GM18526 (cell line): ENCODE measurements around the gene TMPRSS7.

Source experiments
- POLR2A ChIP-seq: IDR thresholded peaks from 3 replicates; pipeline ENCODE4 v1.6.1; 2011; ENCODE audit not compliant: insufficient read length; ENCODE audit errors: extremely low read depth

The TMPRSS7 gene

GRCh38 chr3:112034436-112034835 lies at the start of gene TMPRSS7:
TSS of gene TMPRSS7 (plus strand) at chr3:112034736. CDS start at chr3:112034846, 110 bp downstream.
- TF ChIP-seq POLR2A: no peak

- no peak for TF ChIP-seq POLR2A
These were observed 47.7 kb upstream of the TMPRSS7 start for GRCh38 chr3:111986800-111987199.

GRCh38 chr3:111989061-111989678 lies 45.4 kb upstream of the TMPRSS7 start:
- no peak for TF ChIP-seq POLR2A

GRCh38 chr3:111993038-111993437 lies 41.5 kb upstream of the TMPRSS7 start:
- TF ChIP-seq POLR2A: no peak

- no peak for TF ChIP-seq POLR2A
These were observed 35.7 kb upstream of the TMPRSS7 start, which contains the start of gene TAGLN3 for GRCh38 chr3:111998636-111999483. TSS of gene TAGLN3 (plus strand) at chr3:111998922. CDS start at chr3:111999423, 501 bp downstream.

- no peak for TF ChIP-seq POLR2A
These were observed 34.8 kb upstream of the TMPRSS7 start for GRCh38 chr3:111999484-112000324.

- TF ChIP-seq POLR2A: no peak
These were observed 34.2 kb upstream of the TMPRSS7 start for GRCh38 chr3:112000367-112000771.

- no peak for TF ChIP-seq POLR2A
These were observed 33.6 kb upstream of the TMPRSS7 start for GRCh38 chr3:112000966-112001365.

- TF ChIP-seq POLR2A: no peak
These were observed 33.0 kb upstream of the TMPRSS7 start for GRCh38 chr3:112001526-112001925.

GRCh38 chr3:112002096-112002971 lies 32.2 kb upstream of the TMPRSS7 start:
- no peak for TF ChIP-seq POLR2A

- TF ChIP-seq POLR2A: no peak
These were observed 31.0 kb upstream of the TMPRSS7 start for GRCh38 chr3:112003321-112004080.

- TF ChIP-seq POLR2A: no peak
These were observed 30.3 kb upstream of the TMPRSS7 start for GRCh38 chr3:112004187-112004586.

GRCh38 chr3:112004669-112005068 lies 29.9 kb upstream of the TMPRSS7 start:
- TF ChIP-seq POLR2A: no peak
